Measurements from ENCODE around the gene NEK3.
"Not testable (repeated sequence)": the region's sequence is repeated elsewhere in the genome, so short reads cannot be mapped to it uniquely, and the experiment has no call there.

NEK3 gene

DNA sequence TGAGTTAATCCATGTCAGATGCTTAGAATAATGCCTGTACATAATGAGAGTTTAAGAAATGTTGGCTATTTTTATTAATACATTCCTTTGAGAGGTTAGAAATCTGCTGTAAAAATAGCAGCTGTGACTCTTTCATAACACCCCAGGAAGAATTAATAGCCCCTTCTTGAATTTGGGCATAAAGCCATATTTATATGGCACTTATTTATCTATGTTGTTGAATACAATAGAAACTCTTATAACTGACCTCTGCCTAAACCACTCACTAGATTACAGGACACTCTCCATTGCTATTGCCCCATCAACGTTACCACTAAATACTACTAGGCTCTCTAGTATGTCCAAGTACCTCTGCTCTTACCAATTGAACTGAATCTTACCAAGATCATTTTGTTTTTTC is 46.8 kb downstream of the NEK3 start:
- no peak for DNase-seq

DNA sequence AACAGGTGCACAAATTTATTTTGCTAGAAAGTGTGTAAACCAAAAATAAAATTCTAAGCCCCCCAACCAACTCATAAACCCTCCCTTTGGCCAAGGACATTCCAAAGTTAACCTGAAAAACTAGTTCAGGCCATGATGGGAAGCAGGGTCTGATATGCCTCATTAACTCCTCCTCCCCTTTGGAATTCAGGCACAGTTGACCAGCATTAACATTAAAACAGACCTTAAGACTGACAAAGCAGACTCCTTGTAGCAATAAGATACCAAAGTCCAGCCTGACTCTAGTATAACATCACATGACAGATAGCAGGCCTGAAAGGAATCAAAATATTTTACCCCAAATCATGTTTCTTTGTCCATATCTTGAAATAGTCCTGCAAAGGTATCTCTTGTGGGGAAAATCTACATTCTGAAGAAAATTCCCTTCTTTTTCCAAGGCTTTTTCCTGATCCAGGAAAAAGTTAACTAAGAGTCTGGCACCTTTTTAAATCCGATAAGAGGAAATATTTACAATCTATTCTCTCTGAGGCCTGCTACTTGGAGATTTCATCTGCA is 50.2 kb downstream of the NEK3 start:
- no peak for DNase-seq

DNA sequence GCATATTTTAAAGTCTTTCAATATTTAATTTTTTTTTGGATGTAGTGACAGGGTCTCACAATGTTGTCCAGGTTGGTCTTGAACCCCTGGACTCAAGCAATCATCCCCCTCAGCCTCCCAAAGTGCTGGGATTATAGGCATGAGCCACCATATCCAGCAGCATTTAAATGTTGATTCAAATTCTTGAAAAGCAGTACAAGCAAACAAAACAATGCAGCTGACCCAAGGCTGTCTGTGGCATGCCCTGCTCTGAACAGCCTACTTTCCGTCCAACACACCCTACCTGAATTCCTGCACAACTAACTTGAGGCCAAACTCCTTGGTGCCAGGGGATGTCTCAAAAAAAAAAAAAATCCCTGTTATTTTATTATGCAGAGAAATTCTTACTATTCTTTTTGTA is 53.6 kb downstream of the NEK3 start:
- DNase-seq = no peak

DNA sequence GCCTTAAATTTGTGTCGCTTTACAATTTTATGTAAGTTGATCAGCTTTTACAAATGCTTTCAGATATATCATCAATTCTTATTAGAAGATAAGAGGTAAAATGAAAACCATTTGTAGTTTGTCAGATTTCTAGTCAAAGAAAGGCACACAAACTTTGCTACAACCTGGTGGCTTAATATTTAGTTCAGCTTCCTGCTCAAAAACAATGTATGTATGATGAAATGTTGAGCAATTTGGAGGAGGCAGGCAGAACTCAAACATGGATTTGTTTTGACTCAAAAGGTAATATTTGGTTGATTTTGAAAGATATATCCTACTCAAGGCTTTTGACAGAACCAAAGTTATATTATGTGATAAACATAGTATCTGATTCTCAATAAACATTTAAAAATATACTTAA is 54.8 kb downstream of the NEK3 start:
- no peak for DNase-seq

DNA sequence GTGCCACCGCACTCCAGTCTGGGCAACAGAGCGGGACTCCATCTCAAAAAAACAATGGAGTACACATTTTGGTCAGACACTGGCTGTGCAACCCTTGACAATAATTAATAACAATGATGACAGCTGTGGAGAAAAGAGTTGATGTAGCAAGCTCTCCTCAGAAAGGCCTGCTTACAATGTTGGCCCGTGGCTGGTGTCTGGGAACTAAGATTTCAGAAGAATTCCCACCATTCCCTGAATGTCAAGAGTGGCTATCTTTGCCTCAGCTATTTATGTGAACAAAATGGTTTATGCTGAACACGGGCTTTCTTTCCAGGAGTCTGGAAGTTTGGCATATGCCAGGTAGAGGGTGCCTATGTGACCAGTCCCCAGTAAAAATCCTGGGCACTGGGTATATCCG is 56.0 kb downstream of the NEK3 start:
- no peak for DNase-seq

DNA sequence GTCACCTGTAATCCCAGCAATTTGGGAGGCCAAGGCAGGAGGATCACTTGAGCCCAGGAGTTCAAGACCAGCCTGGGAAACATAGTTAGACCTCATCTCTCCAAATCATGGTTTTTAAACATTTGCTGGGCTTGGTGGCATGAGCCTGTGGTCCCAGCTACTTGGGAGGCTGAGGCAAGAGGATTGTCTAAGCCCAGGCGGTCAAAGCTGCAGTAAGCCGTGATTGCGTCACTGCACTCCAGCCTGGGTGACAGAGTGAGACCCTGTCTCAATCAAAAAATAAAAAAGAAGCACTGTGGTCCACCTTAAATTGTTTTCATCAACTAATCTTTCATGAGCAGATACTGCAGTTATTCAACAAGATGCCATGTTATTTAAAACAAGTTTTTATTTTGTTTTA is 57.0 kb downstream of the NEK3 start:
- not testable (repeated sequence) for DNase-seq

DNA sequence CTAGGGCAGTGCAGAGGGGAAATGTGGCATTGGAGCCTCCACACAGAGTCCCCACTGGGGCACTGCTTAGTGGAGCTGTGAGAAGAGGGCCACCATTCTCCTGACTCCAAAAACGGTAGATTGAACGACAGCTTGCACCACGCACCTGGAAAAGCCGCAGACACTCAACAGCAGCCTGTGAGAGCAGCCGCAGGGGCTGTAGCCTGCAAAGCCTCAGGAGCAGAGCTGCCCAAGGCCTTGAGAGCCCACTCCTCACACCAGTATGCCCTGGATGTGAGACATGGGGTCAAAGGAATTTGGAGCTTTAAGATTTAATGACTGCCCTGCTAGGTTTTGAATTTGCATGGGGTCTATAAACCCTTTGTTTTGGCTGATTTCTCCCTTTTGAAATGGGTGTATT is 62.2 kb downstream of the NEK3 start:
- no peak for DNase-seq

DNA sequence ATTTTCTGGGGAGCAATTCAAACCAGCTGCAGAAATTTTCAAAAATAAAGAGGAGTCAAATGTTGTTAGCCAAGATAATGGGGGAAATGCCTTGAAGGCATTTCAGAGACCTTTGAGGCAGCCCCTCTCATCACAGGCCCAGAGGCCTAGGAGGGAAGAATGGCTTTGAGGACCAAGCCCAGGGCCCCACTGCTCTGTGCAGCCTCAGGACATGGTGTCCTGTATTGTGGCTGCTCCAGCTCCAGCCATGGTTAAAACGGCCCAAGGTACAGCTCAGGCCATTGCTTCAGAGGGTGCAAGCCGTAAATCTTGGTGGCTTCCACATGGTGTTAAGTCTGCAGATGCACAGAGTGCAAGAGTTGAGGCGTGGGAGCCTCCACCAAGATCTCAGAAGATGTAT is 62.6 kb downstream of the NEK3 start:
- no peak for DNase-seq

DNA sequence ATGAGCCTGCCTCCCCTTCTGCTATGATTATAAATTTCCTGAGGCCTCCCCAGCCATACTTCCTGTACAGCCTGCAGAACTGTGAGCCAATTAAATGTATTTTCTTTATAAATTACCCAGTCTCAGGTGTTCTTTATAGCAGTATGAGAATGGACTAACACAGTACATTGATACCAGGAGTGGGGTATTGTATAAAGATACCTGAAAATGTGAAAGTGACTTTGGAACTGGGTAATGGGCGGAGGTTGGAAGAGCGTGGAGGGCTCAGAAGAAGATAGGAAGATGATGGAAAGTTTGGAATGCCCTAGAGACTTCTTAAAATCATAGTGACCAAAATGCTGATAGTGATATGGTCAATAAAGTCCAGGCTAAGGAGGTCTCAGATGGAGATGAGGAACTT is 63.3 kb downstream of the NEK3 start:
- DNase-seq = no peak

DNA sequence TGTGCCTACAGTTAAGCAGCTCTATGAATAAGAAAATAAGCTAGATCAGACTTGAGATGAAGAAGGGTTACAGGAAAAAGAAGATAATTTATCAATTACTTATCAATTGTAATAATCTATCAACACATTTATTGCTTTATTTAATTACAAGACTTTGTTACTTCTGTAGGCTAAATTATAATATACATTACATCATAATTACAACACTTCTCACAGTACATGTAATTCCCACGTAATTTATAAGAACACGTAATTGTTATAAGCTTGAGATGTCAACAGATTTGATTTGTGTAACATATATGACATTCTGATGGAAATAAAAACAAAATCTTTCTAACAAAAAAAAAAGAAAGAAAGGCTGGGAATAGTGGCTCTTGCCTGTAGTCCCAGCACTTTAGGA is 67.3 kb downstream of the NEK3 start:
- DNase-seq = no peak

DNA sequence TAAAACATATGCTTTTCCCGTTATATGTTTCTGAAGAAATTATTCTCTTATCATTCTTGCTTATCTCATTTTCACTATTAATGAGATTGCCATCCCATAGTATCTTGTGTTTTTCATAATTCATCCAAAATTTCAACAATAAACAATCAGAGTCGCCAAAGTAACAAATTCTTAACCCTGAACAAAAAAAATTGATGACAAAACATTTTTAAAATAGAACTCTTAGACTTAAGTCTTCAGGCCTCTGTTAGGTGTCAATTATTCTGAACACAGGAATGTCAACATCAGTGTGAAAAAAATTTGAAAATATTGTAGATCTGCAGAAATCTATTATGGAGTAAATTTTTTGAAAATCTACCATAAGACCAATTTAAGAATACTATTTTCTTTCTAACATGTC is 67.9 kb downstream of the NEK3 start:
- DNase-seq = no peak

DNA sequence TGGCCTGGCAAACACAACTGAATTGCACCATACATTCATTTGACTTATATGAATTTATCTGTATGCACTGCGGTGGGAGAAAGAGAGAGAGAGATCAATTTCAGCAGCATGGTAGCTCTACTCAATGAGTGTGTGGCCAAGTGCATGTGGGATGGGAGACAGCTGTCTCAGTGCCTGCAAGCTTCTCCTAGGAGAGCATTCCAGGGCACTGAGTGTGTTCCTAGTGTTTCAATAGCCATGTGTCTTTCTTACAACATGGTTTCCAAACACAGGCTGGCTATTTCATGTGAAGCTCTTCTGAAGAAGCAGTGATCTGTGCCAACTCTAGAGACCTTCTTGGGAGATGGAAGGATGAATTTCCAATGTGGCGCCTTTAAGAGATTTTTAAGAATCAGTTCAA is 74.0 kb downstream of the NEK3 start:
- peak; percentile 80 for DNase-seq

DNA sequence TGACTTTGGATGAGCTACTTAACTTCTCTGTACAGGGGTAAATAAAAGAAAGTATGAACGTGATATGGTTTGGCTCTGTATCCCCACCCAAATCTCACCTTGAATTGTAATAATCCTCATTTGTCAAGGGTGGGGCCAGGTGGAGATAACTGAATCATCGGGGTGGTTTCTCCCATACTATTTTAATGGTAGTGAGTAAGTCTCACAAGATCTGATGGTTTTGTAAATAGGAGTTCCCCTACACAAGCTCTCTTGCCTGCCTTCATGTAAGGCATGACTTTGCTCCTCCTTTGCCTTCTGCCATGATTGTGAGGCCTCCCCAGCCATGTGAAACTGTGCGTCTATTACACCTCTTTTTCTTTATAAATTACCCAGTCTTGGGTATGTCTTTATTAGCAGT is 74.4 kb downstream of the NEK3 start:
- DNase-seq = not testable (repeated sequence)
